PC-9 (cell line): ENCODE results near the gene GABRB2. TPM values are rescaled to one million over a fixed set of nuclear protein-coding genes. Genes with fewer than 3 reads are reported as not detected.

Experiments
- BruUV-seq: library from RNA; stranded (reverse); fragments of 400-500 nt; replicated peaks from 2 replicates; lab custom pipeline; 2021; lab: Mats Ljungman, UMichigan
- CTCF ChIA-PET: fragments of 300-600 bp; sonication (Branson Sonifier 250); formaldehyde crosslinking; loops from one replicate; lab custom pipeline; 2022; ENCODE audit warnings: antibody characterized with exemption; lab: Charles Lee
- POLR2A ChIA-PET: fragments of 300-600 bp; sonication (Branson Sonifier 250); formaldehyde crosslinking; loops from one replicate; lab custom pipeline; 2022; ENCODE audit warnings: antibody characterized with exemption; ENCODE audit not compliant: unreplicated experiment; lab: Charles Lee
- DNase-seq, 2 experiments: peaks; one replicate each; pipeline versions ENCODE4 v3.0.0 to v3.0.0-alpha.2; 2015 to 2022; ENCODE audit warnings: mixed read lengths in 1 of 2
- H2AFZ ChIP-seq: fragments of 200-600 bp; sonication (generic); 2 replicates; pipeline ENCODE4 v1.8.1; 2017; ENCODE audit warnings: antibody characterized with exemption
- H3F3A ChIP-seq: fragments of 200-600 bp; sonication (generic); 2 replicates; pipeline ENCODE4 v1.8.1; 2017; ENCODE audit warnings: antibody characterized with exemption, mild to moderate bottlenecking, low read depth; ENCODE audit not compliant: insufficient read depth
- H3K27ac ChIP-seq: fragments of 200-600 bp; sonication (generic); 2 replicates; pipeline ENCODE4 v1.6.1; 2016; ENCODE audit warnings: mixed run types
- H3K27me3 ChIP-seq: fragments of 200-600 bp; sonication (generic); 2 replicates; pipeline ENCODE4 v1.6.1; 2016; ENCODE audit warnings: low read depth, mixed run types; ENCODE audit not compliant: insufficient read depth
- H3K36me3 ChIP-seq: fragments of 200-600 bp; sonication (generic); 2 replicates; pipeline ENCODE4 v1.6.1; 2016; ENCODE audit warnings: low read depth, mixed run types
- H3K4me1 ChIP-seq: fragments of 200-600 bp; sonication (generic); replicated peaks from 2 replicates; pipeline ENCODE4 v1.6.1; 2016; ENCODE audit warnings: mixed run types; ENCODE audit not compliant: insufficient read depth
- H3K4me2 ChIP-seq: fragments of 200-600 bp; sonication (generic); 2 replicates; pipeline ENCODE4 v1.6.1; 2017; ENCODE audit warnings: mixed run types
- H3K4me3 ChIP-seq: fragments of 200-600 bp; sonication (generic); 2 replicates; pipeline ENCODE4 v1.6.1; 2016; ENCODE audit warnings: mixed run types
- H3K79me2 ChIP-seq: fragments of 200-600 bp; sonication (generic); 2 replicates; pipeline ENCODE4 v1.6.1; 2017; ENCODE audit warnings: low read depth, mixed run types
- H3K9me2 ChIP-seq: fragments of 200-600 bp; sonication (generic); 2 replicates; pipeline ENCODE4 v1.8.1; 2017; ENCODE audit warnings: mild to moderate bottlenecking; ENCODE audit not compliant: insufficient read depth
- H3K9me3 ChIP-seq: fragments of 200-600 bp; sonication (generic); 2 replicates; pipeline ENCODE4 v1.8.1; 2016; ENCODE audit warnings: low read depth; ENCODE audit not compliant: insufficient read depth
- H4K20me1 ChIP-seq: fragments of 200-600 bp; sonication (generic); 2 replicates; pipeline ENCODE4 v1.8.1; 2017; ENCODE audit not compliant: insufficient read depth
- CTCF ChIP-seq: fragments of 200-600 bp; sonication (generic); conservative IDR thresholded peaks from 2 replicates; pipeline ENCODE4 v1.6.1; 2017; ENCODE audit warnings: mixed run types, antibody characterized with exemption, mild to moderate bottlenecking, moderate library complexity
- EZH2 ChIP-seq: fragments of 200-600 bp; sonication (generic); IDR thresholded peaks from 2 replicates; pipeline ENCODE4 v1.8.0; 2017; ENCODE audit warnings: antibody characterized with exemption, low read depth
- intact Hi-C: fragments of 100-400 bp; cut with micrococcal nuclease; formaldehyde crosslinking; loops from one replicate; pipeline ENCODE4 v1.10.0; 2022; ENCODE audit not compliant: unreplicated experiment
- total RNA-seq: library from RNA; stranded (reverse); gene quantifications from 2 replicates; pipeline ENCODE4 v1.2.3, GENCODE V29; 2021

The GABRB2 gene
- total RNA-seq, 1 experiment from 2014 or later = not detected

GRCh38 chr5:161411156-161411555 is 135.4 kb downstream of the GABRB2 start:
- CTCF ChIA-PET = no interaction called here
- Histone ChIP-seq H3K27me3 (no peaks in the 10 kb centered on the region), H4K20me1 (no peaks in the 10 kb centered on the region), H3K9me3 (no peaks in the 10 kb centered on the region), H3K27ac (no peak overlapping the region), H3K4me1 (no peaks in the 10 kb centered on the region), H3F3A (no peaks in the 10 kb centered on the region), H2AFZ (no peak overlapping the region), H3K9me2 (no peaks in the 10 kb centered on the region), H3K4me2 (no peak overlapping the region), H3K4me3 (no peak overlapping the region), H3K79me2 (no peaks in the 10 kb centered on the region), H3K36me3 (no peaks in the 10 kb centered on the region)
- no TSS peak for BruUV-seq
- POLR2A ChIA-PET = no interaction called here
- DNase-seq = no peak
- intact Hi-C loops = no loop called here
- TF ChIP-seq EZH2 (no peak), CTCF (no peak)

GRCh38 chr5:161410640-161411039 is 135.9 kb downstream of the GABRB2 start:
- Histone ChIP-seq H2AFZ (no peak overlapping the region), H3K27me3 (no peaks in the 10 kb centered on the region), H3K27ac (no peak overlapping the region), H3K4me3 (no peak overlapping the region), H3K79me2 (no peaks in the 10 kb centered on the region), H3K4me2 (no peak overlapping the region), H3K9me3 (no peaks in the 10 kb centered on the region), H3K9me2 (no peaks in the 10 kb centered on the region), H3K4me1 (no peaks in the 10 kb centered on the region), H3F3A (no peaks in the 10 kb centered on the region), H3K36me3 (no peaks in the 10 kb centered on the region), H4K20me1 (no peaks in the 10 kb centered on the region)
- ChIA-PET POLR2A (no interaction called here), CTCF (no interaction called here)
- BruUV-seq = no TSS peak
- intact Hi-C loops = no loop called here
- no peak for DNase-seq
- TF ChIP-seq EZH2 (no peak), CTCF (no peak)

- CTCF ChIA-PET = no interaction called here
- Histone ChIP-seq H2AFZ (no peak overlapping the region), H3K4me1 (no peaks in the 10 kb centered on the region), H4K20me1 (no peaks in the 10 kb centered on the region), H3K36me3 (no peaks in the 10 kb centered on the region), H3K79me2 (no peaks in the 10 kb centered on the region), H3K27me3 (no peaks in the 10 kb centered on the region), H3K4me2 (no peak overlapping the region), H3K4me3 (no peak overlapping the region), H3F3A (no peaks in the 10 kb centered on the region), H3K9me2 (no peaks in the 10 kb centered on the region), H3K27ac (no peak overlapping the region), H3K9me3 (no peaks in the 10 kb centered on the region)
- DNase-seq = no peak
- intact Hi-C loops = no loop called here
- no TSS peak for BruUV-seq
- TF ChIP-seq CTCF (no peak), EZH2 (no peak)
- POLR2A ChIA-PET = no interaction called here
Measured at GRCh38 chr5:161409471-161409870, 137.1 kb downstream of the GABRB2 start.
